ENCODE results near the gene OR52I1. TPM values are rescaled to one million over a fixed set of nuclear protein-coding genes. Genes with fewer than 3 reads are reported as not detected.

OR52I1 gene
- total RNA-seq (2014; rRNA removed; shearing (Covaris generic)) = not detected in 2 replicates

GRCh38 chr11:4593739-4594138, at the start of gene OR52I1:
Gene OR52I1, plus strand, starts transcription at chr11:4594039. Its CDS starts 0 bp downstream, at chr11:4594039.
- no peak for DNase-seq (ENCODE audit: low read depth)

GRCh38 chr11:4544891-4545290, 48.9 kb upstream of the OR52I1 start, which contains the start of gene OR52M1:
Gene OR52M1, plus strand, starts transcription at chr11:4545191. Its CDS starts 0 bp downstream, at chr11:4545191.
- no peak for DNase-seq (ENCODE audit: low read depth)

- no peak for DNase-seq (ENCODE audit: low read depth)
These were observed 47.0 kb upstream of the OR52I1 start for GRCh38 chr11:4546878-4547277.

- no peak for DNase-seq (ENCODE audit: low read depth)
These were observed 46.4 kb upstream of the OR52I1 start for GRCh38 chr11:4547416-4547815.

GRCh38 chr11:4551346-4551979, 42.4 kb upstream of the OR52I1 start:
- DNase-seq (ENCODE audit: low read depth) = no peak

GRCh38 chr11:4559527-4560440, 34.1 kb upstream of the OR52I1 start:
- no peak for DNase-seq (ENCODE audit: low read depth)

GRCh38 chr11:4560467-4560866, 33.4 kb upstream of the OR52I1 start:
- DNase-seq (ENCODE audit: low read depth) = no peak

- DNase-seq (ENCODE audit: low read depth) = no peak
These were observed 28.5 kb upstream of the OR52I1 start for GRCh38 chr11:4565371-4565770.

- DNase-seq (ENCODE audit: low read depth) = no peak
These were observed 24.8 kb upstream of the OR52I1 start for GRCh38 chr11:4569075-4569474.

GRCh38 chr11:4576880-4577279, 17.0 kb upstream of the OR52I1 start:
- no peak for DNase-seq (ENCODE audit: low read depth)

GRCh38 chr11:4577761-4578160, 16.1 kb upstream of the OR52I1 start:
- DNase-seq (ENCODE audit: low read depth) = no peak

- no peak for DNase-seq (ENCODE audit: low read depth)
These were observed 15.2 kb upstream of the OR52I1 start for GRCh38 chr11:4578624-4579023.

GRCh38 chr11:4580124-4580523, 13.7 kb upstream of the OR52I1 start:
- no peak for DNase-seq (ENCODE audit: low read depth)

GRCh38 chr11:4581443-4581842, 12.4 kb upstream of the OR52I1 start, which contains the start of gene OR52I2:
Gene OR52I2, plus strand, starts transcription at chr11:4581743.
- DNase-seq (ENCODE audit: low read depth) = no peak

- DNase-seq (ENCODE audit: low read depth) = no peak
These were observed 4.8 kb upstream of the OR52I1 start for GRCh38 chr11:4589017-4589416.

GRCh38 chr11:4605057-4605456, 11.2 kb downstream of the OR52I1 start:
- DNase-seq (ENCODE audit: low read depth) = no peak

GRCh38 chr11:4606231-4607015, 12.6 kb downstream of the OR52I1 start:
- peak; percentile 44 for DNase-seq (ENCODE audit: low read depth)

- DNase-seq (ENCODE audit: low read depth) = peak; percentile 16
These were observed 13.3 kb downstream of the OR52I1 start for GRCh38 chr11:4607096-4607495.

GRCh38 chr11:4607781-4608666, 14.2 kb downstream of the OR52I1 start, which contains the start of gene TRIM68:
Gene TRIM68, minus strand, starts transcription at chr11:4608231. Its CDS starts 2,727 bp downstream, at chr11:4605504.
- peak; percentile 97 for DNase-seq (ENCODE audit: low read depth)

GRCh38 chr11:4610258-4610935, 16.6 kb downstream of the OR52I1 start:
- DNase-seq (ENCODE audit: low read depth) = peak; percentile 45
